ENCODE data around the gene TCP11X1.
"Not testable (repeated sequence)": the region's sequence is repeated elsewhere in the genome, so short reads cannot be mapped to it uniquely, and the experiment has no call there.

Gene TCP11X1

GRCh38 chrX:102214986-102215385, at the start of gene TCP11X1:
TSS of gene TCP11X1 (plus strand) at chrX:102215301.
- DNase-seq (ENCODE audit: low read depth): not testable (repeated sequence)

- DNase-seq (ENCODE audit: low read depth): no peak
Measured at GRCh38 chrX:102185967-102186720, 29.0 kb upstream of the TCP11X1 start.

- DNase-seq (ENCODE audit: low read depth): not testable (repeated sequence)
Measured at GRCh38 chrX:102207940-102208339, 7.2 kb upstream of the TCP11X1 start.

GRCh38 chrX:102216497-102216896, 1.4 kb downstream of the TCP11X1 start:
- not testable (repeated sequence) for DNase-seq (ENCODE audit: low read depth)

GRCh38 chrX:102235678-102236077, 20.6 kb downstream of the TCP11X1 start:
- not testable (repeated sequence) for DNase-seq (ENCODE audit: low read depth)

GRCh38 chrX:102240265-102240664, 25.2 kb downstream of the TCP11X1 start:
- DNase-seq (ENCODE audit: low read depth): not testable (repeated sequence)

- DNase-seq (ENCODE audit: low read depth): not testable (repeated sequence)
Measured at GRCh38 chrX:102246893-102247292, 31.8 kb downstream of the TCP11X1 start, which contains the start of gene NXF2. TSS of gene NXF2 (plus strand) at chrX:102247167. CDS start at chrX:102307079, 59,912 bp downstream.

- DNase-seq (ENCODE audit: low read depth): not testable (repeated sequence)
Measured at GRCh38 chrX:102272231-102272630, 57.1 kb downstream of the TCP11X1 start.

All from activated T-cell treated with anti-CD3 and anti-CD28 coated beads for 24 hours (primary cell).